ENCODE measurements around the gene ATAT1. TPM values are rescaled to one million over a fixed set of nuclear protein-coding genes. Genes with fewer than 3 reads are reported as not detected.

The ATAT1 gene
- total RNA-seq, 1 experiment from 2014 or later, result 6.1 TPM

DNA sequence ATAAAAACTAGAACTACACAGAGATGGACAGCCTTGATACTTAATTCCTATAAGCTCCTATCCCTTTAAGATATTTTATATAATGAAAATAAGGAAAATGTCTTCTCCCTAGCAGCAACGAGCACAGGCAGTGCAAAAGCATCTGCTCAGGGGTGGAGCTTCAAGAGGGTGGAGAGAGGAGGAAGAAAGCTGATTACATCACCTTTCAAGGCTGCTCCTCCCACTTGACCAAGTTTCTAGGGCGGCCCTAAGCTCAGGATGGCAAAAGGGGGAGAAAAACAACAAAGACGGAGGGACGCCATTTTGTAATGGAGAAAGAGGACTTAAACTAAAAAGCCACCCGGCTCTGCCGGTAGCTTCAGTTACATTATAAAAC, 11.8 kb upstream of the ATAT1 start:
- ATAC-seq, result peak; percentile 56
- peaks cover 77% of the 10 kb centered on the region for H3K79me2 ChIP-seq (ENCODE audit: low read length)

DNA sequence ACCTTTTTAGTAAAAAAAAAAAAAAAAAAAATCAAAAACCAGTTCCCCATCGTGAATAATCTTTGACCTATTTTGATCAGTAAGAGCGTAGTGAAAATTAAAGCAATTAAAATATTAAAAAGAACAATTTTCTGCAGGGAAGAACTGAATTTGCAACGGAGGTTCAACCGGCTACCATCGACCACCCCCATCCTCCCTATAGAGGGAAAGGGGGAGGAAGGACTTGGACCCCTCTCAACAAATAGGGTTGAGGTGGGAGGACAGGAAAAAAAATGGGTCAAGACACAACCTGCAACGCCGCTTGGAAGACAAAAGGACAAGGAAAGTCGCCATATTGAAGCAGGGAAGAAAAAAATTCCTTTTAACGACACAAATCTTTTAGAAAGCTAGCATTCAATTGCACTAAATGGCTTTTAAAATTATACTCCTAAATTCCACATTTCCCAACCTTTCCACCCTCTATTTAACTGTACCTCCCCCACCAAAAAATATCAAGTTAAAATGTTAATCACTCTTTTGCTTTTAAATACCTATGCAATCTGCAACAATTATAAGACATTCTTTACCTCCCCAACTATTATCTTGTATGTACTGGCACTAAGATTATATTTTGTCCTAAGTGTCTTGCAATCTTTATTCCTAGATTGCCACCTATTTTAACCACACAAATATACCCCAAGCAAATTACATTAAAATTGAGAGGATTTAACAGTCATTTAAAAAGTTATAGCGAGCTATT, 11.3 kb upstream of the ATAT1 start:
- CTCF ChIA-PET, result interaction anchor here (0.6 to 1.1 kb wide), 3 partner anchors 18 to 472 kb away, joined by 3 to 5 read pairs (median 4); partner anchors contain the start of gene VARS2
- H3K27ac ChIP-seq (ENCODE audit: low read length), result peak overlapping the region; percentile 92

More for the DNA sequence above, 11.8 kb upstream of the ATAT1 start:
- peaks cover 25% of the 10 kb centered on the region for H3F3A ChIP-seq (ENCODE audit: low read length, unreplicated experiment)
- H3K27ac ChIP-seq (ENCODE audit: low read length), result peak overlapping the region; percentile 92
- DNase-seq, result peak; percentile 95
- H3K9ac ChIP-seq (ENCODE audit: low read length), result peak overlapping the region; percentile 99
- no TSS peak for BruUV-seq (replicated peaks)
- intact Hi-C loops (cut with micrococcal nuclease), result no loop called here
- H4K20me1 ChIP-seq (ENCODE audit: low read length), result peaks cover 42% of the 10 kb centered on the region
- TF ChIP-seq EZH2phosphoT487 (IDR thresholded peaks at IDR 0.05; ENCODE audit: borderline replicate concordance, low read length) (no peak), EZH2 (IDR thresholded peaks at IDR 0.05; ENCODE audit: low read length, unreplicated experiment) (no peak)
- TF ChIP-seq, protein P1, sequence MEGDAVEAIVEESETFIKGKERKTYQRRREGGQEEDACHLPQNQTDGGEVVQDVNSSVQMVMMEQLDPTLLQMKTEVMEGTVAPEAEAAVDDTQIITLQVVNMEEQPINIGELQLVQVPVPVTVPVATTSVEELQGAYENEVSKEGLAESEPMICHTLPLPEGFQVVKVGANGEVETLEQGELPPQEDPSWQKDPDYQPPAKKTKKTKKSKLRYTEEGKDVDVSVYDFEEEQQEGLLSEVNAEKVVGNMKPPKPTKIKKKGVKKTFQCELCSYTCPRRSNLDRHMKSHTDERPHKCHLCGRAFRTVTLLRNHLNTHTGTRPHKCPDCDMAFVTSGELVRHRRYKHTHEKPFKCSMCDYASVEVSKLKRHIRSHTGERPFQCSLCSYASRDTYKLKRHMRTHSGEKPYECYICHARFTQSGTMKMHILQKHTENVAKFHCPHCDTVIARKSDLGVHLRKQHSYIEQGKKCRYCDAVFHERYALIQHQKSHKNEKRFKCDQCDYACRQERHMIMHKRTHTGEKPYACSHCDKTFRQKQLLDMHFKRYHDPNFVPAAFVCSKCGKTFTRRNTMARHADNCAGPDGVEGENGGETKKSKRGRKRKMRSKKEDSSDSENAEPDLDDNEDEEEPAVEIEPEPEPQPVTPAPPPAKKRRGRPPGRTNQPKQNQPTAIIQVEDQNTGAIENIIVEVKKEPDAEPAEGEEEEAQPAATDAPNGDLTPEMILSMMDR (conservative IDR thresholded peaks at IDR 0.05; ENCODE audit: low read depth, low read length), result no peak
- H2AFZ ChIP-seq (ENCODE audit: low read length), result no peak overlapping the region
- peaks cover 40% of the 10 kb centered on the region for H3K4me1 ChIP-seq (ENCODE audit: insufficient read depth, low read length)
- H3K4me3 ChIP-seq (ENCODE audit: low read length), result peak overlapping the region; percentile 86
- POLR2A ChIA-PET (ENCODE audit: unreplicated experiment), result interaction anchor here (0.5 to 0.9 kb wide), 9 partner anchors 22 to 1141 kb away, joined by 3 to 32 read pairs (median 7); partner anchors contain the start of genes ABCF1 and PRR3
- CTCF ChIA-PET, result interaction anchor here (0.6 to 1.1 kb wide), 3 partner anchors 18 to 472 kb away, joined by 3 to 5 read pairs (median 4); partner anchors contain the start of gene VARS2
- H3K4me2 ChIP-seq (ENCODE audit: low read length), result peak overlapping the region; percentile 99
- H3K36me3 ChIP-seq (ENCODE audit: low read depth, low read length), result peaks cover 27% of the 10 kb centered on the region
- no peaks in the 10 kb centered on the region for H3K27me3 ChIP-seq (ENCODE audit: low read length)
- no peaks in the 10 kb centered on the region for H3K9me2 ChIP-seq (replicated peaks; ENCODE audit: low read length)
- no peaks in the 10 kb centered on the region for H3K9me3 ChIP-seq (ENCODE audit: low read length)

More for the DNA sequence above, 11.3 kb upstream of the ATAT1 start:
- TSS peak; percentile 16 for BruUV-seq (replicated peaks)
- DNase-seq (peak; percentile 65), ATAC-seq (no peak)
- TF ChIP-seq EZH2 (IDR thresholded peaks at IDR 0.05; ENCODE audit: low read length, unreplicated experiment) (no peak), EZH2phosphoT487 (IDR thresholded peaks at IDR 0.05; ENCODE audit: borderline replicate concordance, low read length) (no peak)
- TF ChIP-seq, protein P1 (conservative IDR thresholded peaks at IDR 0.05; ENCODE audit: low read depth, low read length), result no peak
- H4K20me1 ChIP-seq (ENCODE audit: low read length), result peaks cover 42% of the 10 kb centered on the region
- H2AFZ ChIP-seq (ENCODE audit: low read length), result no peak overlapping the region
- intact Hi-C loops (cut with micrococcal nuclease), result no loop called here
- no peaks in the 10 kb centered on the region for H3K9me2 ChIP-seq (replicated peaks; ENCODE audit: low read length)
- H3K4me2 ChIP-seq (ENCODE audit: low read length), result peak overlapping the region; percentile 99
- POLR2A ChIA-PET (ENCODE audit: unreplicated experiment), result interaction anchor here (0.5 to 0.9 kb wide), 9 partner anchors 22 to 1140 kb away, joined by 3 to 32 read pairs (median 7); partner anchors contain the start of genes ABCF1 and PRR3
- peak overlapping the region; percentile 86 for H3K4me3 ChIP-seq (ENCODE audit: low read length)
- H3K79me2 ChIP-seq (ENCODE audit: low read length), result peaks cover 72% of the 10 kb centered on the region
- H3K36me3 ChIP-seq (ENCODE audit: low read depth, low read length), result peaks cover 23% of the 10 kb centered on the region
- H3K27me3 ChIP-seq (ENCODE audit: low read length), result no peaks in the 10 kb centered on the region
- peaks cover 25% of the 10 kb centered on the region for H3F3A ChIP-seq (ENCODE audit: low read length, unreplicated experiment)
- peak overlapping the region; percentile 99 for H3K9ac ChIP-seq (ENCODE audit: low read length)
- H3K4me1 ChIP-seq (ENCODE audit: insufficient read depth, low read length), result peaks cover 40% of the 10 kb centered on the region
- no peaks in the 10 kb centered on the region for H3K9me3 ChIP-seq (ENCODE audit: low read length)
